ENCODE results near the gene SLC8A1.

GRCh38 chr2:40440835-40441234, 11.1 kb downstream of the SLC8A1 start:
- TF ChIP-seq CTCF (IDR thresholded peaks at IDR 0.05) (no peak), POLR2A (IDR thresholded peaks at IDR 0.05) (no peak)

All from testis (tissue), 2 donors.